Bronchial epithelial cell (primary cell): Measurements from ENCODE around the gene RNF41. TPM values are rescaled to one million over a fixed set of nuclear protein-coding genes. Genes with fewer than 3 reads are reported as not detected.
A peak's percentile ranks its signal among the peaks of the same experiment; 100 is the strongest.

Experiments used
- DNase-seq: peaks from one replicate; pipeline ENCODE4 v3.0.0-alpha.2; 2010; ENCODE audit warnings: low read depth
- FAIRE-seq: peaks from 2 replicates; lab custom pipeline; 2011; peaks lifted over from hg19 to GRCh38; lab: Jason Lieb, UNC
- H3K27me3 ChIP-seq: 2 replicates; pipeline ENCODE4 v1.5.1; 2011; ENCODE audit warnings: low read length; ENCODE audit not compliant: control insufficient read depth, insufficient read depth
- H3K36me3 ChIP-seq: 2 replicates; pipeline ENCODE4 v1.5.1; 2011; ENCODE audit warnings: low read length; ENCODE audit not compliant: control insufficient read depth, insufficient read depth
- H3K4me3 ChIP-seq: 2 replicates; pipeline ENCODE4 v1.5.1; 2011; ENCODE audit warnings: mild to moderate bottlenecking, low read depth, low read length, control low read depth
- total RNA-seq: library from RNA; depleted of rRNA; stranded (reverse); fragments of >200 nt; gene quantifications from 2 replicates; pipeline ENCODE4 v1.2.1, GENCODE V29; 2014
- TF ChIP-seq, protein P1 (sequence below): IDR thresholded peaks from 2 replicates; pipeline ENCODE4 v1.5.1; 2011; ENCODE audit warnings: mild to moderate bottlenecking, moderate library complexity, low read length, control low read depth, inconsistent platforms; ENCODE audit not compliant: insufficient read depth, severe bottlenecking

Gene RNF41
- total RNA-seq, 1 donor from 2014 or later, result 102 TPM

DNA sequence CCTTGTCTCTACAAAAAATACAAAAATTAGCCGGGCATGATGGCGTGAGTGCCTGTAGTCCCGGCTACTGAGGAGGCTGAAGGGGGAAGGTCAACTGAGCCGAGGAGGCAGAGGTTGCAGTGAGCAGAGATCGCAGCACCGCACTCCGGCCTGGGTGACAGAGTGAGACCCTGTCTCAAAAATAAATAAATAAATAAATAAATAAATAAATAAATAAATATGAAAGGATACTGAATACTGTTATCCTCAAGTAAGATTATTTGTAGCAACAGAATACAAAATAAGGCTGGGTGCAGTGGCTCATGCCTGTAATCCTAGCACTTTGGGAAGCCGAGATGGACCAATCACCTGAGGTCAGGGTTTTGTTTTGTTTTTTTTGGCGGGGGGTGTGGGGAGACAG lies 1.9 kb downstream of the RNF41 start:
- H3K4me3 ChIP-seq, result no peak overlapping the region
- TF ChIP-seq, protein P1, sequence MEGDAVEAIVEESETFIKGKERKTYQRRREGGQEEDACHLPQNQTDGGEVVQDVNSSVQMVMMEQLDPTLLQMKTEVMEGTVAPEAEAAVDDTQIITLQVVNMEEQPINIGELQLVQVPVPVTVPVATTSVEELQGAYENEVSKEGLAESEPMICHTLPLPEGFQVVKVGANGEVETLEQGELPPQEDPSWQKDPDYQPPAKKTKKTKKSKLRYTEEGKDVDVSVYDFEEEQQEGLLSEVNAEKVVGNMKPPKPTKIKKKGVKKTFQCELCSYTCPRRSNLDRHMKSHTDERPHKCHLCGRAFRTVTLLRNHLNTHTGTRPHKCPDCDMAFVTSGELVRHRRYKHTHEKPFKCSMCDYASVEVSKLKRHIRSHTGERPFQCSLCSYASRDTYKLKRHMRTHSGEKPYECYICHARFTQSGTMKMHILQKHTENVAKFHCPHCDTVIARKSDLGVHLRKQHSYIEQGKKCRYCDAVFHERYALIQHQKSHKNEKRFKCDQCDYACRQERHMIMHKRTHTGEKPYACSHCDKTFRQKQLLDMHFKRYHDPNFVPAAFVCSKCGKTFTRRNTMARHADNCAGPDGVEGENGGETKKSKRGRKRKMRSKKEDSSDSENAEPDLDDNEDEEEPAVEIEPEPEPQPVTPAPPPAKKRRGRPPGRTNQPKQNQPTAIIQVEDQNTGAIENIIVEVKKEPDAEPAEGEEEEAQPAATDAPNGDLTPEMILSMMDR, result no peak
- H3K36me3 ChIP-seq, result peaks cover 6% of the 10 kb centered on the region
- no peaks in the 10 kb centered on the region for H3K27me3 ChIP-seq
- FAIRE-seq, result no peak
- DNase-seq, result no peak

GRCh38 chr12:56216461-56216860 lies 5.3 kb downstream of the RNF41 start:
- no peak for DNase-seq
- Histone ChIP-seq H3K4me3 (no peak overlapping the region), H3K36me3 (peaks cover 17% of the 10 kb centered on the region), H3K27me3 (no peaks in the 10 kb centered on the region)
- no peak for FAIRE-seq
- TF ChIP-seq, protein P1, result no peak

DNA sequence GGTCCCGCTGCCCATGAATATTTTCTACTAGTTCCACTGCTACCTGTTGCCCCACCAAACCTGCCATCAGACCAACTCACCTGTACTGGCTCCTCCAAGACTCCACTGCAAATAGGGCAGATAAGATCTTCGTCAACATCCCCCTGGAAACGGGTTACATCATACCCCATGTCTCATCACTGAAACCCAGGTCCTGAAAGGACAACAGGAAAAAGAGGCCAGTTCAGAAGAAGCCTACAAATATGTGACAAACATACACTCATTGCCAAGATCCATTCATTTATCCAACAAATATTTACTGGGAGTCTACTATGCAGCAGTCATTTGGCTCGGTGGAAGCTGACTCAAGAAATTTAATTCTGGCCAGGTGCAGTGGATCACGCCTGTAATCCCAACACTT lies 7.8 kb downstream of the RNF41 start:
- Histone ChIP-seq H3K27me3 (no peaks in the 10 kb centered on the region), H3K36me3 (peaks cover 26% of the 10 kb centered on the region), H3K4me3 (no peak overlapping the region)
- FAIRE-seq (no peak), DNase-seq (no peak)
- TF ChIP-seq, protein P1, result no peak

GRCh38 chr12:56212361-56212760 lies 9.4 kb downstream of the RNF41 start:
- Histone ChIP-seq H3K4me3 (no peak overlapping the region), H3K27me3 (no peaks in the 10 kb centered on the region), H3K36me3 (peaks cover 35% of the 10 kb centered on the region)
- TF ChIP-seq, protein P1, result no peak
- no peak for FAIRE-seq
- no peak for DNase-seq

DNA sequence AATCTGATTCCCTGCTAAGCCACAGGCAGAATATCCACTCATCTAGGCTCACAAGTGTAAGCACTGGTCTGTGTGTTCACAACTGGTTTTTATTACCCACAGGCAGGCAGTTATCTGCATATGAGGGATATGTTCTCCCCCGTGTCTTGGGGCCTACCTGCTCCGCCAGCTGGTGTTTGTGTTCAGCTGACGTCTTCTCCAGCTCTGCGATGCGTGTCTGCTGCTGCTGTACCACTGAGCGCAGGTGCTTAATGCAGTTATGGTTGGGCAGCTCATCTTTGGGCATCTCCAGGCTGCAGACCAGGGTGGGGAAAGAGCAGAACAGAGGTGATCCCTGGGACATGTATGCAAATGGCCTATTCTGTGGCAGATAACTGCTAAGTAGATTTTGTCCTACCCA lies 13.7 kb downstream of the RNF41 start:
- Histone ChIP-seq H3K36me3 (peaks cover 33% of the 10 kb centered on the region), H3K4me3 (no peak overlapping the region), H3K27me3 (no peaks in the 10 kb centered on the region)
- FAIRE-seq (peak; percentile 68), DNase-seq (no peak)
- TF ChIP-seq, protein P1, result no peak

DNA sequence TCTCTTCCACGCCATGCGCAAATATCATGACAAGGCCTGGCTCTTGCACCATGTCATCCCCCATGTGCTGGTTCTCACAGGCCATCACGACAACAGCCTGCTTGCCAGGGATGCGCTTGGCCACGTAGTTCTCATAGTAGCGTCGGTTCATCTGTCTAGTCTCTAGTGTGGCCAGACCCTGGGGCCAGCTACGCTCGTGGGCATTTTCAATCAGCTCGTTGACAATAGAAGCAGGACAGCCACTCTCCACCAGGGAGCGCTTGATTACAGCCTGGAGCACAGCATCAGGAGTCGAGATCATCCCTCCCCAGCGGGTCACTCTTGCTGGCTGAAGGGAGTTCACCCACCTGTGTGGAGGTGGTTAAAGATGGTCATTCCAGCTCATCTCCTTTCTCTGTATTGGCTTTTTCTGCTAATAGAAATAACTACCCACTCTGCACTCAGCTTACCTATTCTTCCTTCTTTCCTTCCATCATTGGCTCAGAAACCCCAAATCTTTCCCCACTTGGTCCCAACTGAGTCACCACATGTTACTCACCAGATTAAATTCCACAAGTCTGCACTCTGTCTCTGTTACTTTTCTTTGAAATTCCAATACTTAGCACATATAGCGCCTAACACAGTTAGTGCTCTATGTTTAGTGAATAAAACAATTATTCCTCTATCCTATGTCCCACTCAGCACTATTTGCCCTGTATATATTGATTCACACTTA lies 15.1 kb downstream of the RNF41 start:
- no peak overlapping the region for H3K4me3 ChIP-seq
- peaks cover 28% of the 10 kb centered on the region for H3K36me3 ChIP-seq
- no peaks in the 10 kb centered on the region for H3K27me3 ChIP-seq
- TF ChIP-seq, protein P1, result peak; percentile 78
- no peak for FAIRE-seq
- peak; percentile 59 for DNase-seq
